HG03196 (cell line): ENCODE data around the gene LRRN2.
"Not testable (repeated sequence)": the region's sequence is repeated elsewhere in the genome, so short reads cannot be mapped to it uniquely, and the experiment has no call there.

ENCODE experiments used
- ATAC-seq: cut with Tn5 transposase; IDR thresholded peaks from one replicate; pipeline ENCODE4 v1.9.1; 2021; ENCODE audit not compliant: unreplicated experiment

LRRN2 gene

GRCh38 chr1:204692841-204693356 lies 7.4 kb upstream of the LRRN2 start:
- ATAC-seq, result no peak

GRCh38 chr1:204692325-204692840 lies 6.8 kb upstream of the LRRN2 start:
- ATAC-seq, result no peak

GRCh38 chr1:204691328-204691730 lies 5.8 kb upstream of the LRRN2 start:
- not testable (repeated sequence) for ATAC-seq

- no peak for ATAC-seq
Observed at GRCh38 chr1:204688776-204689175, 3.2 kb upstream of the LRRN2 start.

- no peak for ATAC-seq
Observed at GRCh38 chr1:204688007-204688406, 2.5 kb upstream of the LRRN2 start.

- no peak for ATAC-seq
Observed at GRCh38 chr1:204684571-204685235, 835 bp downstream of the LRRN2 start.

- no peak for ATAC-seq
Observed at GRCh38 chr1:204684206-204684570, 1.4 kb downstream of the LRRN2 start.

- ATAC-seq, result no peak
Observed at GRCh38 chr1:204683284-204684205, 2.0 kb downstream of the LRRN2 start.

GRCh38 chr1:204680461-204680860 lies 5.1 kb downstream of the LRRN2 start:
- no peak for ATAC-seq

GRCh38 chr1:204680051-204680450 lies 5.5 kb downstream of the LRRN2 start:
- ATAC-seq, result no peak

- ATAC-seq, result no peak
Observed at GRCh38 chr1:204678721-204679475, 6.6 kb downstream of the LRRN2 start.

GRCh38 chr1:204677864-204678263 lies 7.7 kb downstream of the LRRN2 start:
- no peak for ATAC-seq

- no peak for ATAC-seq
Observed at GRCh38 chr1:204676043-204676442, 9.5 kb downstream of the LRRN2 start.

- ATAC-seq, result no peak
Observed at GRCh38 chr1:204673909-204674649, 11.5 kb downstream of the LRRN2 start.

- no peak for ATAC-seq
Observed at GRCh38 chr1:204673209-204673608, 12.3 kb downstream of the LRRN2 start.

- ATAC-seq, result no peak
Observed at GRCh38 chr1:204672482-204673121, 12.9 kb downstream of the LRRN2 start.

- ATAC-seq, result no peak
Observed at GRCh38 chr1:204672069-204672468, 13.5 kb downstream of the LRRN2 start.

GRCh38 chr1:204670152-204670927 lies 15.2 kb downstream of the LRRN2 start:
- ATAC-seq, result no peak

GRCh38 chr1:204669579-204669978 lies 16.0 kb downstream of the LRRN2 start:
- no peak for ATAC-seq
